SJSA1 (cell line): ENCODE data around the gene FBXL3. TPM values are rescaled to one million over a fixed set of nuclear protein-coding genes. Genes with fewer than 3 reads are reported as not detected.

ENCODE experiments used
- DNase-seq, 2 experiments: peaks; one replicate each; pipeline ENCODE4 v3.0.0-alpha.2; 2015 to 2020; ENCODE audit warnings: low spot score in 2 of 2, low read depth in 1 of 2
- H3K27ac ChIP-seq: fragments of 250-450 bp; sonication (Bioruptor Pico); 2 replicates; pipeline ENCODE4 v1.5.1; 2020; ENCODE audit warnings: mild to moderate bottlenecking, moderate library complexity
- H3K27me3 ChIP-seq: fragments of 250-450 bp; sonication (Bioruptor Pico); replicated peaks from 2 replicates; pipeline ENCODE4 v1.5.1; 2020; ENCODE audit warnings: mild to moderate bottlenecking, moderate library complexity
- H3K36me3 ChIP-seq: fragments of 250-450 bp; sonication (Bioruptor Pico); 2 replicates; pipeline ENCODE4 v1.5.1; 2020; ENCODE audit warnings: mild to moderate bottlenecking
- H3K4me1 ChIP-seq: fragments of 250-450 bp; sonication (Bioruptor Pico); replicated peaks from 2 replicates; pipeline ENCODE4 v1.6.1; 2021; ENCODE audit warnings: mild to moderate bottlenecking
- H3K4me3 ChIP-seq: fragments of 250-450 bp; sonication (Bioruptor Pico); 2 replicates; pipeline ENCODE4 v1.5.1; 2020; ENCODE audit warnings: mild to moderate bottlenecking
- H3K9me3 ChIP-seq: fragments of 250-450 bp; sonication (Bioruptor Pico); replicated peaks from 2 replicates; pipeline ENCODE4 v1.5.1; 2020; ENCODE audit warnings: mild to moderate bottlenecking
- total RNA-seq: library from RNA; depleted of rRNA; stranded (reverse); fragments of >200 nt; shearing (Covaris generic); gene quantifications from 2 replicates; pipeline ENCODE4 v1.2.3, GENCODE V29; 2014

Gene FBXL3
- total RNA-seq, 1 experiment from 2014 or later = 38.3 TPM

DNA sequence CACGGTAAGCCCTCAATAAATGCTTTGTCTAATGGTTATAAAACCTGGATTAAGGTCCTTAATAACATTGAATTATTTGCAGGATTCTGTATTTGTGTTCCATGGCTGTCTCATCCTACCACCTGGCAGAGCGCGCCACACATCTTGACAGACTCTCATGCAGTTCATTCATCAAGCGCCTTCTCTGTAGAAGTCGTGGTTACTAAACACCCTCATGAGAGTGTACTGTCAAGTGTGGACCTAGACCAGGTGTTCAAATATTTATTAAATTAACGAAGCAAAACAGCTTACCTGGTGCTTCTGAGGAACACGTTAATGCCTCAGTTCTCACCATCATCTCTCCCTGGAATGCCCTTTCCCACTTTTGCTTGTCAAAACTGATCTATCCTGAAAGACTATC, 13.1 kb upstream of the FBXL3 start:
- no peaks in the 10 kb centered on the region for H3K27me3 ChIP-seq
- no peak overlapping the region for H3K27ac ChIP-seq
- no peak for DNase-seq
- H3K36me3 ChIP-seq = peaks cover 2% of the 10 kb centered on the region
- peaks cover 6% of the 10 kb centered on the region for H3K4me1 ChIP-seq
- H3K4me3 ChIP-seq = no peak overlapping the region
- H3K9me3 ChIP-seq = no peaks in the 10 kb centered on the region

DNA sequence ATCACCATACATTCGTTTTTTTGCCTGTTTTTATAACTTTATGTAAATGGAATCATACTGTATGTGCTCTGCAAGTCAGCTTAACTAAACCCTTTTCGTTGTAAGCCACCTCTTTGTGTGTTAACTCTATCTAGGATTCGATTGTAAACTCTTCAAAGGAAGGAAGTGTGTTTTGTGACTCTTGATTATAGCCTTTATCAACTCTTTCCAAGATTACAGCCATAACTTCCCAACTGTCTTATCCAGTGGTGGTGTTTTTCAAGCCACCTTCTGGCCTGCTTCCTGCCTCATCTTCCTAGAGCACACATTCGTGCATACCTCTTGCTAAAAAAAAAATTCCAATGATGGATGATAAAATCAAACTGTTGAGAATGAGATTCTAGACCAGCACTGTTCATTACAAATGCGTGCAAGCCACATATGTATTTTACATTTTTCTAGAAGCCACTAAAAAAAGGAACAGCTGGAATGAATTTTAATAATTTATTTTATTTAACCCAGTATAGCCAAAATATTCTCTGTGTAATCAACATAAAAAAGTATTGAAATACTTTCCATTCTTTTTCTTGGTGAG, 12.0 kb upstream of the FBXL3 start:
- no peak for DNase-seq
- Histone ChIP-seq H3K27ac (no peak overlapping the region), H3K27me3 (no peaks in the 10 kb centered on the region), H3K36me3 (no peaks in the 10 kb centered on the region), H3K9me3 (no peaks in the 10 kb centered on the region), H3K4me3 (no peak overlapping the region), H3K4me1 (peaks cover 6% of the 10 kb centered on the region)

DNA sequence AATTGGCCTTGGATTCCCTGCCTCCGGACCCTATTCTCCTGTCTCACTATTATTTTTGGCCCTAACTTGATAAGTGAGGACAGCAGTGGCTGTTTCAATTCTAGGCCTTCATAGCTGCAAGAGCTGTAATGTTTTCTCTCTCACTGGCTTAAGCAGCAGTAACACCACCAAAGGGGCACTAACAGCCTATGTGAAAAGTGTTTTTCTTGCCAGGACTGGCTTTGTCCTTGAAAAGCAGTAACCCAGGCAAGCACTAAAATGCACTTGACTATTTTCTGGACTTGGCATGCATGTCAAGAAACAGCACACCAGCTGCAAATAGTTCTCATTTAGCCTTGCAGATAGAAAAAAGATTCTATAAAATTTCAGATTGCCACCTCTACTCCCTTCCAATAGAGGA, 9.3 kb upstream of the FBXL3 start:
- H3K27ac ChIP-seq = no peak overlapping the region
- H3K27me3 ChIP-seq = no peaks in the 10 kb centered on the region
- no peak for DNase-seq
- no peaks in the 10 kb centered on the region for H3K4me1 ChIP-seq
- no peaks in the 10 kb centered on the region for H3K36me3 ChIP-seq
- H3K4me3 ChIP-seq = no peak overlapping the region
- H3K9me3 ChIP-seq = no peaks in the 10 kb centered on the region

GRCh38 chr13:77034881-77035280, 7.9 kb upstream of the FBXL3 start:
- Histone ChIP-seq H3K4me3 (no peak overlapping the region), H3K27me3 (no peaks in the 10 kb centered on the region), H3K4me1 (no peaks in the 10 kb centered on the region), H3K36me3 (no peaks in the 10 kb centered on the region), H3K27ac (no peak overlapping the region), H3K9me3 (no peaks in the 10 kb centered on the region)
- no peak for DNase-seq

- H3K4me1 ChIP-seq = peaks cover under 1% of the 10 kb centered on the region; the same call in 1 of the 2 replicates
- no peaks in the 10 kb centered on the region for H3K27me3 ChIP-seq
- H3K4me3 ChIP-seq = no peak overlapping the region
- no peak for DNase-seq
- no peaks in the 10 kb centered on the region for H3K36me3 ChIP-seq
- H3K27ac ChIP-seq = no peak overlapping the region
- H3K9me3 ChIP-seq = no peaks in the 10 kb centered on the region
These were observed 6.9 kb upstream of the FBXL3 start for GRCh38 chr13:77033717-77034302.

DNA sequence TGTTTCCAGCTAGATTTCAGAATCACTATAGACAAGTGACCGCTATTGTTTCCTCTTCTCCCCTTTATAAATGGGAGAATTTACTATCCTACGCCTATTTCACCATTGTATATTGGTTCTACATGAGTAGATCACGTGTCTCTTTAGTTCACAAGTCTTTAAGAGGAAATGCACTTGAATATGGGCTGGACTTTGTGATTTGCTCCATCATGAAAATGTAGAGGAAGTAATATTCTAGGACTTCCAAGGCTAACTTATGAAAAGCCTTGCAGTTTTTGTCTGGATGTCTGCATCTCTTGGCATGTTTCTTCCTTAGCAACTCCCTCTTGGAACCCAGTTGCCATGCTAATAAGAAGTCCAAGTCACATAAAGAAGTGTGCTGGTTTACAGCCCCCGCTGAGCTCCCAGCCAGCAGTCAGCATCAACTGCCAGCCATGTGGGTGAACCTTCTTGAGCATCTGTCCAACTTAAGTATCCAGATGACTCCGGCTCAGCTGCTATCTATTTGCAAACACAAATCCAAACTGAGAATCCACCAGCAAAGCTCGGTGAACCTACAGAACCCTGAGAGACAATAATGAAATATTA, 4.8 kb upstream of the FBXL3 start:
- no peak for DNase-seq
- no peak overlapping the region for H3K27ac ChIP-seq
- H3K27me3 ChIP-seq = no peaks in the 10 kb centered on the region
- peaks cover 2% of the 10 kb centered on the region; the same call in 1 of the 2 replicates for H3K9me3 ChIP-seq
- no peak overlapping the region for H3K4me3 ChIP-seq
- peaks cover 2% of the 10 kb centered on the region for H3K36me3 ChIP-seq
- H3K4me1 ChIP-seq = peaks cover 10% of the 10 kb centered on the region

GRCh38 chr13:77029436-77029835, 2.5 kb upstream of the FBXL3 start:
- Histone ChIP-seq H3K4me1 (peaks cover 14% of the 10 kb centered on the region), H3K27ac (no peak overlapping the region), H3K4me3 (no peak overlapping the region), H3K36me3 (peaks cover 4% of the 10 kb centered on the region), H3K27me3 (no peaks in the 10 kb centered on the region), H3K9me3 (peaks cover 3% of the 10 kb centered on the region; the same call in 1 of the 2 replicates)
- no peak for DNase-seq

- H3K4me3 ChIP-seq = no peak overlapping the region; the same call in 1 of the 2 replicates
These were observed 1.2 kb upstream of the FBXL3 start for GRCh38 chr13:77028202-77028601.

DNA sequence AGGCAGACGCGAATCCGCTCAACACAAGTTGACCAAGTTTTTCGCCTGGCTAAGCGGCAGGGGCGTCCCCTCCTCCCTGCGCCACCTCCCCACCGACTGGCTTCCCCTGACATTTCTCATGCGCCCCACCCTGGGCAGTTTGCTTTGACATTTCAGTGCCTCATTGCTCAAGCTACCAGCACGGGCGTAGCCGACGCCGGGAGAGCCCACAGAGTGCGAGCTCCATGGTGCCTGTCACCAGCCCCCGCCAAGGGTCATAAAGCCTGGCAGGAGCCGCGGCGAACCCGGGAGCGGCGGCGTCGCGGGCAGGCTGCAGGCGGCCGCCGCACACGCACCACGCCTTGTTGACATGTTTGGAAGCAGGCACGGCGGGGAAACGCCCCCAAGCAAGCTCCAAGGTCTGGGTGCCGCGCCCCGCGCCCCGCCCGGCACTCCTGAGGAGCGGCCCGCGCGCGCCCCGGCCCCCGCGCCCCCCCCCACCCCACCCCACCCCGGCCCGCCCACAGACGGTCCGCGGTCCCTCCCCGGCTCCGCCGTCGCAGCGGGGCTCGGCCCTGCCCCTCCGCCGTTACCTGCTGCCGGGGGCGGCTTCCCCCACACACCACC, 601 bp downstream of the FBXL3 start:
- H3K36me3 ChIP-seq = peaks cover 15% of the 10 kb centered on the region
- peak overlapping the region; percentile 100 for H3K4me3 ChIP-seq
- peaks cover 24% of the 10 kb centered on the region for H3K4me1 ChIP-seq
- H3K27ac ChIP-seq = peak overlapping the region; percentile 95
- peaks cover 3% of the 10 kb centered on the region; the same call in 1 of the 2 replicates for H3K9me3 ChIP-seq
- H3K27me3 ChIP-seq = no peaks in the 10 kb centered on the region
- DNase-seq = peak; percentile 59 to 77

More at GRCh38 chr13:77028202-77028601, 1.2 kb upstream of the FBXL3 start:
- no peaks in the 10 kb centered on the region for H3K27me3 ChIP-seq
- peak in 1 of 2 experiments; percentile 27 for DNase-seq
- peaks cover 14% of the 10 kb centered on the region for H3K4me1 ChIP-seq
- H3K36me3 ChIP-seq = peaks cover 10% of the 10 kb centered on the region
- H3K9me3 ChIP-seq = peaks cover 3% of the 10 kb centered on the region; the same call in 1 of the 2 replicates
- peak overlapping the region; percentile 95; the same call in 1 of the 2 replicates for H3K27ac ChIP-seq

DNA sequence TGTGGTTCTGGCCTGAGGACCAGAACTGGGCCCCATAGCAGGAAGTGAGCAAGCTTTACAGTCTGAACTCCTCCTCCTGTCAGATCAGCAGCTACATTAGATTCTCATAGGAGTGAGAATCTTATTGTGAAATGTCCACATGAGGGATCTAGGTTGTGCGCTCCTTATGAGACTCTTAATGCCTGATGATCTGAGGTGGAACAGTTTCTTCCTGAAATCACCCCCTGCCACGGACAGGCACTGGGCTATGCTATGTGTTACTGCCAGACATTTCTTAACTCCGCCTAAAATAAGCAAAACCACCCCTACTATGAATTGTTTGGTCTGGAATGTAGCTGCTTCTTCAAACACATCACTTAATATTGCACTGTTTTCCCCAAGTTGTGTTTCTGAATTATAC, 4.6 kb downstream of the FBXL3 start:
- H3K9me3 ChIP-seq = peaks cover 3% of the 10 kb centered on the region; the same call in 1 of the 2 replicates
- no peak for DNase-seq
- peaks cover 31% of the 10 kb centered on the region for H3K36me3 ChIP-seq
- H3K27ac ChIP-seq = no peak overlapping the region
- no peaks in the 10 kb centered on the region for H3K27me3 ChIP-seq
- H3K4me3 ChIP-seq = no peak overlapping the region
- H3K4me1 ChIP-seq = peaks cover 14% of the 10 kb centered on the region

- Histone ChIP-seq H3K27me3 (no peaks in the 10 kb centered on the region), H3K9me3 (no peaks in the 10 kb centered on the region), H3K4me1 (peaks cover 10% of the 10 kb centered on the region), H3K36me3 (peaks cover 54% of the 10 kb centered on the region), H3K27ac (no peak overlapping the region), H3K4me3 (no peak overlapping the region)
- DNase-seq = no peak
These were observed 7.2 kb downstream of the FBXL3 start for GRCh38 chr13:77019756-77020155.

GRCh38 chr13:77016888-77017623, 9.9 kb downstream of the FBXL3 start:
- Histone ChIP-seq H3K27ac (no peak overlapping the region), H3K9me3 (no peaks in the 10 kb centered on the region), H3K4me1 (no peaks in the 10 kb centered on the region), H3K4me3 (no peak overlapping the region), H3K36me3 (peaks cover 68% of the 10 kb centered on the region), H3K27me3 (no peaks in the 10 kb centered on the region)
- no peak for DNase-seq

DNA sequence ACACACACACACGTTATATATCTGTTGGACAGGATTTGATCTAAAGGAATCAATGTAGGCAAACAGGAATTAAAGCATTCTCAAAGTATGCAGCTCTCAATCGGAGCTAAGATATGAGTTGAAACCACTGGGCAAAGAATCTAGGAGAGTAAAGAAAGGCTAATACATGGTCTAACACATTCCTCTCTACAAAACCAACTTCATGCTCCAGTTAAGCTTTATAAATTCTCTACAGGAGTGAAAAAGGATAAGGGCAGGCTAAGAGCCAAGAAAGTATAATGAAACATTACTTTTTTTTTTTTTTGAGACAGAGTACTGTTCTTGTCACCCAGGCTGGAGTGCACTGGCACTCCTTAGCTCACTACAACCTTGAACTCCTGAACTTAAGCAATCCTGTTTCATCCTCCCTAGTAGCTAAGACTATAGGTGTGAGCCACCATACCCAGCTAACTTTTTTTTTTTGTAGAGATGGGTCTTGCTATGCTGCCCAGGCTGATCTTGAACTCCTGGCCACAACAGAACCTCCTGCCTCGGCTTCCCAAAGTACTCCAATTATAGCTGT, 10.6 kb downstream of the FBXL3 start:
- no peak overlapping the region for H3K4me3 ChIP-seq
- H3K9me3 ChIP-seq = no peaks in the 10 kb centered on the region
- H3K27ac ChIP-seq = no peak overlapping the region
- DNase-seq = no peak
- H3K27me3 ChIP-seq = no peaks in the 10 kb centered on the region
- no peaks in the 10 kb centered on the region for H3K4me1 ChIP-seq
- H3K36me3 ChIP-seq = peaks cover 74% of the 10 kb centered on the region
